HG02852 (cell line): ENCODE data around the gene PIAS4.

Source experiments
- ATAC-seq: cut with Tn5 transposase; IDR thresholded peaks from one replicate; pipeline ENCODE4 v1.9.1; 2021; ENCODE audit warnings: mild to moderate bottlenecking, moderate library complexity; ENCODE audit not compliant: unreplicated experiment

The PIAS4 gene

GRCh38 chr19:4068047-4068966, 60.8 kb downstream of the PIAS4 start:
- ATAC-seq, result no peak

GRCh38 chr19:4069331-4069959, 61.9 kb downstream of the PIAS4 start:
- no peak for ATAC-seq

- no peak for ATAC-seq
These were observed 64.1 kb downstream of the PIAS4 start for GRCh38 chr19:4071610-4072009.

GRCh38 chr19:4075373-4075772, 67.8 kb downstream of the PIAS4 start:
- ATAC-seq, result no peak

GRCh38 chr19:4077007-4077374, 69.5 kb downstream of the PIAS4 start:
- no peak for ATAC-seq

GRCh38 chr19:4077800-4078684, 70.5 kb downstream of the PIAS4 start:
- ATAC-seq, result no peak

- ATAC-seq, result no peak
These were observed 72.9 kb downstream of the PIAS4 start for GRCh38 chr19:4080473-4080872.

GRCh38 chr19:4081441-4082129, 74.0 kb downstream of the PIAS4 start:
- no peak for ATAC-seq

GRCh38 chr19:4082172-4082571, 74.6 kb downstream of the PIAS4 start:
- ATAC-seq, result no peak

- no peak for ATAC-seq
These were observed 76.4 kb downstream of the PIAS4 start for GRCh38 chr19:4083677-4084546.

GRCh38 chr19:4084547-4084877, 77.0 kb downstream of the PIAS4 start:
- ATAC-seq, result no peak

GRCh38 chr19:4086411-4086867, 78.9 kb downstream of the PIAS4 start:
- no peak for ATAC-seq

- no peak for ATAC-seq
These were observed 80.5 kb downstream of the PIAS4 start for GRCh38 chr19:4087787-4088679.

GRCh38 chr19:4088975-4089374, 81.4 kb downstream of the PIAS4 start:
- ATAC-seq, result no peak
